HG03139 (cell line): ENCODE results near the gene MAP3K4.
"Not testable (repeated sequence)": the region's sequence is repeated elsewhere in the genome, so short reads cannot be mapped to it uniquely, and the experiment has no call there.

Experiments
- ATAC-seq: cut with Tn5 transposase; IDR thresholded peaks from one replicate; pipeline ENCODE4 v1.9.1; 2021; ENCODE audit not compliant: unreplicated experiment

MAP3K4 gene

DNA sequence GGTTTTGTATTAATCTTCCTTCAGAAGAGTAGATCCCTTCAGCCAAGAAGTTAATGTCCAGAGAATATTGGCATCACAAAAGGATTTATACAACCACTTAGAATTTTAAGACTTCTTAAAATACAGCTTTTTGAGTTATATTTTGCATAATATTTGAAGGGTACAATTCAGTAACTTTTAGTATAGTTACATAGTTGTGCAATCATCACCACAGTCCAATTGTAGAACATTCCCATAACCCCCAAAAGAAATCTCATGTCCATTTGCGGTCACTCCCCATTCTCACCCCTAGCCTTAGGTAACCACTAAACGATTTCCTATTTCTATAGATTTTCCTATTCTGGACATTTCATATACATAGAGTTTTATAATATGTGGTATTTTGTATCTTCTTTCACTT is 126.4 kb downstream of the MAP3K4 start:
- ATAC-seq: no peak

DNA sequence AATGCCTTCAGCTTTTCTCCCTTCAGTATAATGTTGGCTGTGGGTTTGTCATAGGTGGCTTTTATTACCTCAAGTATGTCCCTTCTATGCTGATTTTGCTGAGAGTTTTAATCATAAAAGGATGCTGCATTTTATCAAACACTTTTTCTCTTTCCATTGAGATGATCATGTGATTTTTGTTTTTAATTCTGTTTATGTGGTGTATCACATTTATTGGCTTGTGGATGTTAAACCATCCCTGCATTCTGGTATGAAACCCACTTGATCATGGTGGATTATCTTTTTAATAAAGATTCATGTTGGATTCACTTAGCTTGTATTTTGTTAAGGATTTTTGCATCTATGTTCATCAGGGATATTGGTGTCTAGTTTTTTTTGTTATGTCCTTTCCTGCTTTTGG is 131.8 kb downstream of the MAP3K4 start:
- ATAC-seq: not testable (repeated sequence)

DNA sequence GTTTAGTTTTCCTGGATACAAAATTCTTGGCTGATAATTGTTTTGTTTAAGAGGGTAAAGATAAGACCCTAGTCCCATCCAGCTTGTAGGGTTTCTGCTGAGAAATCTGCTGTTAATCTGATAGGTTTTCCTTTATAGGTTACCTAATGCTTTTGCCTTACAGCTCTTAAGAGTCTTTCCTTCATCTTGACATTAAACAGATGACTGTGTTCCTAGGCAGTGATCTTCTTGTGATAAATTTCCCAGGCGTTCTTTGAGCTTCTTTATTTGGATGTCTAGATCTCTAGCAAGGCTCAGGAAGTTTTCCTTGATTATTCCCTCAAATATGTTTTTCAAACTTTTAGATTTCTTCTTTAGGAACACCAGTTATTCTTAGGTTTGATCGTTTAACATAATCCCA is 134.0 kb downstream of the MAP3K4 start:
- no peak for ATAC-seq

DNA sequence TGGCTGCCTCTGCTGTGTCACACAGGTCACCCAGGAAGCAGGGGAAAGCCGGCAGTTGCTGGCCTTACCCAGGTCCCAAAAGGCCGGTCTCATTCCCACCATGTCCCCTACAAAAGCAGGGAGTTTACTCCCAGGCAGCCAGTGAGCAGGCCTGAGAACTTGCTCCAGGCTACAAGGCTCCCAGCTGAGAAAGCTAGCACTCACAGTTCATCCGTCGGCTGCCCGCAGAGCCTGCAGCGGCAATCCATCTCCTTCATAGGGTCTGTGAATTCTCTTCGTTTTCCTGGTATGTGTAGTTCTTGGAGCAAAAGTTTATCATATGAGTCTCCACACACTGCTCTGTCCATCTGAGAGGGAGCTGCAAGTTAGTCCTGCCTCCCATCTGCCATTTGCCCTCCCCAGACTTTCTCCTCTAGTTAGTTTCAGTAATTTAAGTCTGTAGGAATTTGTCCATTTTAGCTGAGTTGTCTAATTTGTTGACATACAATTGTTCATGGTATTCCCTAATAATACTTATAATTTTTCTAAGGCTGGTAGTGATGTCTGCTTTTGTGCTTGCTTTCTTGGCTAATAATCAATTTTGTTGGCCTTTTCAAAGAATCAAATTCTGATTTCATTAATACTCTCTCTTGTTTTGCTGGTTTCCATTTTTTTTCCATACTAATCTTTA is 135.6 kb downstream of the MAP3K4 start:
- no peak for ATAC-seq

GRCh38 chr6:161128230-161128629 is 136.7 kb downstream of the MAP3K4 start:
- no peak for ATAC-seq

DNA sequence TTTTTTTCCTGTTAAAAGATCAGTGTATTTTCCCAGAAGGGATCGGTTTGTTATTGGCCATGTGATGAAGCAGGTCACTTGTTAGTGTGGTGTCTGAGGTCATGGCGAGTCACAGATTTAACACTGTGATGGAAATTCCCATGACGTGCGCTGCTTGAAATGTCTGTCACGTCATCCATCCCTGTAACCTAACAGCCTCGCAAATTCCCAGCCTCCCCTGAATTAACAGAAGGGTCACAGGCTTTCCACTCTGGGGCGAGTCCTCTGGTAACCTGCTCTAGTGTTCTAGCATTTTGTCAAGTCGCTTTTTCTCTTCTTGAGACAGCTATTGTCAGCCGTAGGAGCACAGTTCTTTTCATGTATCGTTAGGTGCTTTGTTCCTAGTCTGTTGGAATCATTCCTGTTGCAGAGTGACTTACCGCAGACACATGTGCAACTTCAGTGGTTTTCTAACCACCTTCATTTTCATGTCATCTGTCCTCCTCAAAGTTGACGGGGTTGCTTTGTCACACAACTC is 137.2 kb downstream of the MAP3K4 start:
- no peak for ATAC-seq

DNA sequence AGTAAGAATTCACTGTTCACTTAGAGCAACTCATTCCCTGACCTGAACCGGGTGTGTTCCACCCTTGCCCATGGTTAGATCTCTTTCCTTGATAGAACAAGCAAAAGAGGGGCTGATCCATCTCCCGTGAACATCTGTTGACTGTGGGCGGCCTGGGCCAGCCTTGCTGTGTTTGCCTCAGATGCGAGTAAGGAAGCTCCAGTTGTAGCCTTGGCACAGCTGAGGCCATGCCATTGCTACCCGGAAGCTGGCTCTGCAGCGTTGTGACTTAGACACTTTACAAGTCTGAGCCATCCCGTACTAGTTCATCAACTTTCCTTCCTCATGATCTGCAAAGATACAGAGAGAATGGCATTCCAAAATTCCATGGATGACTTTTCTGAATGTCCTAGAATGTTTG is 139.0 kb downstream of the MAP3K4 start:
- ATAC-seq: no peak

DNA sequence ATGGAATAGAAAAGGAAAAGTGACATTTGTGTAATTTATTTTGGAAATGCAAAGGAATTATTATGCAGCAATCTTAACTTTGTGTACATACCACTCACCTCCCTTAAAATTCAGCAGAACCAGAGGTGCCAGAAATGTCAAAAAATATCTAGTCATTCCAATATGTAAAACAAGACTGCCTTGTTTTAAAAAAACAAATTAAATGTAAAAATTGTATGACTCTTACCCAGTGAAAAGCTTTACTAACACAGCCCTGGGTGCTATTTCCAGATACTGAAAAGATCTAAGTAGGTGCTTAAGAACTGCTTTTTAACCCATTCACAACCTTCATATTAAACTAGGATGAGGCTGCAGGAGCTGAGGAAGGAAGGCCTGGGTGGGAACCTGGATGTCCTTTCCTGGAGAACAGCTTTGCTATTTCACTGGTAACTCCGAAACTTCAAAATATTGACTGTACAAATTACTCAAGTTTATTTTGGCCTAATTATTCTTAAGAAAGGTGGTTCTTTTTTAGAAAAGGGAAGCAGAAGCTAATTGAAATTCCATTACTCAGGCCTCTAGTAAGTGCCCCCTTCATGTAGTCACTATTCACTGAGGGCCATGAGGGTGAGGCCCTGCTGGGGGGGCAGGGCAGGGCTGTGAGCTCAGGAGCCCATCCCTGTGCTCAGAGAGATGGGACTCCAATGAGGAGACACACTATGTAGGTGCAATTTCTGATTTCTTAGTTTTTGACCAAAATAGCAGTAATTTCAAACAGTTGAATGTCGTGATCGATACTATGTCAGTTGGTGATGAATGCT is 139.6 kb downstream of the MAP3K4 start:
- no peak for ATAC-seq

DNA sequence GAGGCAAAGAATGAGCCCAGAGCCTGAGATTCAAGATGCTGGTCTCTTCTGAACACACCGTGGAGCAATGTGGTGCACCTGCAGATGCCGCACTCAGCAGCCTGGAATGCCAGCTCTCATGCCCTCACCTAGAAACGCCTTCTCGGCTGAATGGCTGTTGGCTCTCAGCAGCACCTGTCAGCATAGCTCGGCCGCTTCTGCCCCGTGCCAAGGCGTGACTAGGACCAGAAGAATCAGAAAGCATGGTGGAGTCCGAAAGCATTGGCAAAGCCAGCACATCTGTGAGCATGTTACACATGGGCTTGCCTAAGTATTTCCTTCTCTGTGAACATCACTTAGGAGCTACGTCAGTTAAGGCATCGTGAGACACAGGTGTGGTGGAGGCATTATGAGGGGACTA is 140.8 kb downstream of the MAP3K4 start:
- no peak for ATAC-seq

DNA sequence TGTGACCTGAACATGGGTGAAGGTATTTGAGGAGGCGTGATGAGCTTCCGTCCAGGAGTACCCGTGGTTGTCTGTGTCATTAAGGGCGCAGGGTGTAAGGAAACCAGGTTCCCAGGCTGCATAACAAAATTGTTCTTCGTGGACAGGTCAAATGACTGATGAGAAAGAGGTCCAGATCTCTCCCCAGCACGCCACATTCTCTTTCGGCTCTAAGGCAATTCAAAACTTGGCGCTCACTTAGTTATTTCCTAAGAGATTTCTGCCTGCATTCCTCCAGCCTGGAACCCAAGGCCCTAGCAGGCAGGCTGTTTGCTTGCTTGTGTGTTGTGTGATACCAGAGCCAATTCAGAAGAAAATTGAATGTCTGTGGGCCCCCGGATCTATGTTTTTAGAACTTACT is 142.4 kb downstream of the MAP3K4 start:
- no peak for ATAC-seq

GRCh38 chr6:161134550-161135298 is 143.2 kb downstream of the MAP3K4 start:
- no peak for ATAC-seq

- peak; percentile 35 for ATAC-seq
Measured at GRCh38 chr6:161135695-161136591, 144.4 kb downstream of the MAP3K4 start.

DNA sequence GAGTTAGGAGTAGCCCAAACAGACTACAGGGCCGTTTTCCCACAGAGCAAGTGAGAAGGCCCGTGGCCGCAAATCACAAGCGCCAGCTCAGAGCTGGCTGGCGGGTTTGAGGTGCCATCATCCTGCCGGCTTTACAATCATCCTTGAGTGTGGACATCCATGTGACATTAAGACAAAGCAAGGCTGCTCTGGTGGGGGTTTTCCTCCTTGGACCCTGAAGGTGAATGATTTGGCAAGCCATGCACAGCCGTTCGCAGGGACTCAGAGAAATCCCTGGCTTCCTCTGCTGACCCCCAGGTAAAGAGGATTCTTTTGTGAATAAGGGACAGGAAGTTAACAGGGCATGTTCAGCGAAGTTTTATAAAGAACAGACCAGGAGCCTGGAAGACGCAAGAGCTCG is 145.1 kb downstream of the MAP3K4 start:
- ATAC-seq: no peak

DNA sequence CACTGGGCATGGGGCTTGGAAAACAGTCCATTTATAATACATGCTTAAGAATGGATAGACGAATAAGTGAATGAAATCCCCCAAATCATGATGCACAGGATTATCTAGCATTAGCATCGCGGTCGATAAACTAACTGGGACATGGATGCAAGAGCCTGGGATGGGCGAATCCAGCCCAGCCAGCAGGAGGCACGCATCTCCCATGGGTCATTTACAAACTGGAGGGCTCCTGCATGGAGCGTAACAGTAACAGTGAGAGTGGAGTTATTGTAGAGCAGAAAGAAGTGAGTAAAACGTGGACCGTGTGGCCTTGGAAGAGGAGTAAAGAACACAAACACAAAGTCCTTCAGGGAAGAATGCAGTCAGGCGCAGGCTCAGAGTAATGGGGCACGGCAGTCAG is 145.8 kb downstream of the MAP3K4 start:
- ATAC-seq: no peak

GRCh38 chr6:161137839-161138542 is 146.4 kb downstream of the MAP3K4 start:
- no peak for ATAC-seq

DNA sequence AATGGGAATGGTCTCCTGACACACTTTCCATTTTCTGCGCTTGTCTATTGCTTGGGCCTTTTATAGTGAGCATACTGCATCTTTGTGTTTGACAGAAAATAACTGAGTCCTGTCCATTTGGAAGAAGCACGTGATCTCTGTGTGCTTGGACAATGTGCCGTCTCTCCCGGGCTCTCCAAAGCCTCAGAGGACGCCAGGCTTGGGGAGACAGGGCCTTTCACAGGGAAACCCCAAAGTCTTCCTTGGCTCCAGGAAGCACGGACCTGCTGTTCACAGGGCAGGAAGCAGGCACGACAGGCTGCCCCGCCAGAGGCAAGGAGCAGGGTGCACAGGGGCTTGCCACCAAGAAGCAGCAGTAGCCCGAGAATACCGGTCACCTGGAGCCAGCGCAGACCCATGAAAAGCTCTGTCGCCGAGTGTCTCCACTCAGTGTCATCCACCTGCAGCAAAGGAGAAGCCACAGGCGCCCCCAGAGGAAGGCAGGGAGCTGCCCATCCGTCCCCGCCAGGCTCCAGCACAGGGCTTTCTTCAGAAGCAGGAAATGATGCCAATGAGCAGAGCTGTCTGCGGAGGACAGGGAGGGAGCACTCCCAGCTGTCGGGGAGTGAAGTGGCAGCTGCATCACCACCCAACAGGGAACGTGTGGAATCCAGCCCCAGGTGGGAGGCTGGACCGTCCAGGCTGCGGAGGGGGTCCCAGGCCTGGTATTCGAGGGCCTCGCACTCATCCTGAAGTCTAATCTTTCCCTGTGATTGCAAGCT is 147.2 kb downstream of the MAP3K4 start:
- no peak for ATAC-seq

DNA sequence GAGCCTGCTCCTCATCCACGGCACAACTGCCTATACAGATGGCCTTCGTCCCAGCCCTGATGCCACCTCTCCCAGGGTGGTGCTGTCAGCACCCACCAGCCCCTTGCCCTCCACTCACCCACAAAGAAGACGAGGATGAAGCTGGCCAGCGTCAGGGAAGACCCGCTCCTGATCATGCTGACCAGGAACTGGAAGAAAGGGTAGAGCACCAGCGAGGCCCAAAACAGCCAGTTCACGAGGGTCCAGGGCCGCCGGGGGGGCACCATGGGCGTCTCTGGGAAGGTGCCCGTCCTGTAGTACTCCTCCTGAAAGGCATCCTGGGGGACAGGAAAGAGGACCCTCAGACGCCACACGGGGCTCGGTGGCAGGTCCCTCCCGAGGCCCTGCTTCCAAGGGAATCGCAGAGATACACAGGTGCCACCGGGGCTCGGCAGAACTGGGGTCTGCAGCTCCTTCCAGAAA is 147.8 kb downstream of the MAP3K4 start:
- no peak for ATAC-seq

DNA sequence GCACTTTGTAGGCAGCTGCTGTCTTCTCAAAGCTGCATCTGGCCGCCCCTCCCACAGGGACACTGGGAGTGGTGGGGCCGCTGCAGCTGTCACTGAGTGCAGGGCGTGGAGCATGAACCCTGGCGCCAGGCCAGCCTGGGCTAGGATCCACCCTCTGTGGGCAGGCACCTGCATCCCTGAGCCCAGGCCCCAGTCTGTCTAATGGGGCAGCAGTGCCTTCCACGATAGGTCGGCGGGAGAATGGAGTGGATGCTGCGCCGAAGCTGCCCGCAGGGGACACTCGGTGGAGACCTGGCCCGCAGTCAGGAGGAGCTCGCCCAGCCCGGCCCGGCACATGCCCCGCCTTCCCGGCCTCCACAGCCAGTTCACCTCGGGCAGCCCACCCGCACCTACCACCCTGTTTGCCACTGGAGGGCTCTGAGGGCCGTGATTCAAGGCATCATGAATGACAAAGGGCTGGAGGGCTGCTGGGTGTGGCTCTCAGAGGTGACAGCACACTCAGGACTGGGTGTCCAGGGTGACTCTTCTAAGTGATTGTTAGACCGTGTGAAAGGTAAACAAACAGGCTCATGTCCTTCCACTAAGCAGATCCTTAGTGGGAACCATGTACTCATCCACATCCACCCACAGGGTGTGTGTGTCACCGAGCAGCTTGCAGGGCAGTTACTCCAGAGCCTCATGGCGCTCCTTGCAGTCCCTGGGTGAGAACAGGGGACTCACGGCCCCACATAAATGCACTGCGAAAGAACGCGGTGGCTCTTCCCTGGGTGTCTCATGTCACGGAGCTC is 148.4 kb downstream of the MAP3K4 start:
- ATAC-seq: no peak

GRCh38 chr6:161140554-161140875 is 148.9 kb downstream of the MAP3K4 start:
- no peak for ATAC-seq
